ENCODE measurements around the gene GRIN1. TPM values are rescaled to one million over a fixed set of nuclear protein-coding genes. Genes with fewer than 3 reads are reported as not detected.
"Not testable (repeated sequence)": the region's sequence is repeated elsewhere in the genome, so short reads cannot be mapped to it uniquely, and the experiment has no call there.

The GRIN1 gene
- total and polyA plus RNA-seq, 2 of the 8 experiments (the other 6 are each of a cell fraction or from before 2014, with no cell fraction given): 0.48 to 2.1 TPM

- POLR2A ChIA-PET (ENCODE audit: partially characterized antibody): interaction anchor here (1.2 kb wide), 1 partner anchor 28 kb away, joined by 3 read pairs; no protein-coding TSS in a partner anchor
- WGBS, 2 experiments (ENCODE audit: extremely low coverage in 1 of 2, insufficient coverage in 1 of 2, insufficient read length in 1 of 2, insufficient replicate concordance in 2 of 2, low coverage in 1 of 2, low lambda C conversion rate in 2 of 2, missing lambda C conversion rate in 1 of 2): 85% methylated on average over 9 of the region's 9 CpGs; no CpG with 5 or more reads in 1 of the 2 experiments
Observed at GRCh38 chr9:137135154-137135553, 3.8 kb upstream of the GRIN1 start.

More at GRCh38 chr9:137135154-137135553, 3.8 kb upstream of the GRIN1 start:
- H3K4ac ChIP-seq (replicated peaks; ENCODE audit: insufficient read length, low read depth, low read length); H3K4me2 ChIP-seq (ENCODE audit: insufficient read depth in 1 of 2, low read depth in 2 of 2, low read length in 2 of 2); H3K23me2 ChIP-seq (ENCODE audit: low read depth, low read length); H2BK20ac ChIP-seq (ENCODE audit: low read length); H2BK15ac ChIP-seq (ENCODE audit: low read length); H2BK5ac ChIP-seq (ENCODE audit: low read depth, low read length); H3K9ac ChIP-seq (replicated peaks in 1 of 4; ENCODE audit: extremely low read depth in 1 of 4, low read depth in 3 of 4, low read length in 3 of 4); H3K79me2 ChIP-seq (ENCODE audit: control insufficient read depth in 1 of 2, insufficient read depth in 2 of 2, low read length in 2 of 2); H3K56ac ChIP-seq (replicated peaks; ENCODE audit: insufficient read length, low read depth, low read length); H3K23ac ChIP-seq (ENCODE audit: insufficient read length); H4K20me1 ChIP-seq (replicated peaks in 1 of 2; ENCODE audit: control insufficient read depth in 1 of 2, insufficient read depth in 2 of 2, low read length in 2 of 2); H3K18ac ChIP-seq (ENCODE audit: extremely low read depth, low read length); H3K4me3 ChIP-seq (ENCODE audit: extremely low read depth in 1 of 4, insufficient read depth in 2 of 4, low read depth in 3 of 4, low read length in 4 of 4); H3K27ac ChIP-seq (ENCODE audit: low read depth, low read length); H4K91ac ChIP-seq (replicated peaks; ENCODE audit: insufficient read length, low read length); H2AK5ac ChIP-seq (ENCODE audit: low read depth, low read length); H3K36me3 ChIP-seq (ENCODE audit: control insufficient read depth in 2 of 4, insufficient read depth in 4 of 4, low read length in 3 of 4); FAIRE-seq; H4K5ac ChIP-seq (ENCODE audit: insufficient read length, low read depth, low read length); H2BK12ac ChIP-seq (ENCODE audit: low read depth, low read length); H3K14ac ChIP-seq (ENCODE audit: insufficient read length); H2AFZ ChIP-seq (ENCODE audit: low read length); H3K9me3 ChIP-seq (ENCODE audit: insufficient read depth in 2 of 2, low read depth in 1 of 2, low read length in 1 of 2); H4K8ac ChIP-seq (ENCODE audit: extremely low read depth, insufficient read depth, low read length); H2BK120ac ChIP-seq (replicated peaks; ENCODE audit: low read depth, low read length); H3K79me1 ChIP-seq (ENCODE audit: low read depth, low read length); DNase-seq (ENCODE audit: low read depth in 1 of 2, low spot score in 2 of 2): not testable (repeated sequence)
- Histone ChIP-seq H3K27me3 (replicated peaks in 1 of 4; ENCODE audit: control insufficient read depth in 3 of 4, extremely low read depth in 1 of 4, insufficient read depth in 3 of 4, low read length in 3 of 4) (peaks cover 20 to 46% (median 40%) of the 10 kb centered on the region in 4 experiments), H3K4me1 (replicated peaks in 1 of 4; ENCODE audit: control insufficient read depth in 3 of 4, insufficient read depth in 4 of 4, low read length in 3 of 4) (peaks cover 0 to 15% (median 11%) of the 10 kb centered on the region in 4 experiments; a peak in 6 of 7 replicates)
- CTCF ChIA-PET (ENCODE audit: partially characterized antibody): interaction anchor here (1.1 to 1.5 kb wide), 4 partner anchors 15 to 42 kb away, joined by 4 to 5 read pairs (median 5); no protein-coding TSS in a partner anchor

All from H1 (cell line).